ENCODE results near the gene ACSS1.

Gene ACSS1

GRCh38 chr20:25077610-25078169, 19.8 kb upstream of the ACSS1 start:
- peak; percentile 28 for DNase-seq

- peak; percentile 39 for DNase-seq
These were observed 19.0 kb upstream of the ACSS1 start for GRCh38 chr20:25076731-25077609.

GRCh38 chr20:25076201-25076600, 18.3 kb upstream of the ACSS1 start:
- DNase-seq, result no peak

- no peak for DNase-seq
These were observed 15.6 kb upstream of the ACSS1 start for GRCh38 chr20:25073544-25073943.

GRCh38 chr20:25072226-25072811, 14.4 kb upstream of the ACSS1 start:
- no peak for DNase-seq

GRCh38 chr20:25071734-25072133, 13.8 kb upstream of the ACSS1 start:
- no peak for DNase-seq

GRCh38 chr20:25070821-25071473, 13.0 kb upstream of the ACSS1 start:
- no peak for DNase-seq

- DNase-seq, result no peak
These were observed 9.4 kb upstream of the ACSS1 start for GRCh38 chr20:25067102-25067987.

GRCh38 chr20:25066386-25066785, 8.4 kb upstream of the ACSS1 start:
- no peak for DNase-seq

GRCh38 chr20:25065625-25066338, 7.8 kb upstream of the ACSS1 start:
- DNase-seq, result peak; percentile 38

- no peak for DNase-seq
These were observed 7.2 kb upstream of the ACSS1 start for GRCh38 chr20:25065072-25065624.

- no peak for DNase-seq
These were observed 6.7 kb upstream of the ACSS1 start for GRCh38 chr20:25064561-25065071.

GRCh38 chr20:25063981-25064380, 6.0 kb upstream of the ACSS1 start:
- DNase-seq, result no peak

- DNase-seq, result no peak
These were observed 5.6 kb upstream of the ACSS1 start for GRCh38 chr20:25063546-25063945.

GRCh38 chr20:25062841-25063240, 4.9 kb upstream of the ACSS1 start:
- DNase-seq, result no peak

GRCh38 chr20:25061821-25062530, 4.0 kb upstream of the ACSS1 start:
- no peak for DNase-seq

- no peak for DNase-seq
These were observed 3.3 kb upstream of the ACSS1 start for GRCh38 chr20:25061103-25061799.

GRCh38 chr20:25059866-25060465, 2.0 kb upstream of the ACSS1 start:
- no peak for DNase-seq

Measured in NCI-H2227 treated with DMSO at 0.1 percent for 48 hours (cell line).